GM21528 (cell line): ENCODE data around the gene RBBP5.

Experiments used
- ATAC-seq: cut with Tn5 transposase; IDR thresholded peaks from one replicate; pipeline ENCODE4 v1.9.1; 2021; ENCODE audit warnings: mild to moderate bottlenecking, moderate library complexity; ENCODE audit not compliant: unreplicated experiment, low FRiP score

Gene RBBP5

DNA sequence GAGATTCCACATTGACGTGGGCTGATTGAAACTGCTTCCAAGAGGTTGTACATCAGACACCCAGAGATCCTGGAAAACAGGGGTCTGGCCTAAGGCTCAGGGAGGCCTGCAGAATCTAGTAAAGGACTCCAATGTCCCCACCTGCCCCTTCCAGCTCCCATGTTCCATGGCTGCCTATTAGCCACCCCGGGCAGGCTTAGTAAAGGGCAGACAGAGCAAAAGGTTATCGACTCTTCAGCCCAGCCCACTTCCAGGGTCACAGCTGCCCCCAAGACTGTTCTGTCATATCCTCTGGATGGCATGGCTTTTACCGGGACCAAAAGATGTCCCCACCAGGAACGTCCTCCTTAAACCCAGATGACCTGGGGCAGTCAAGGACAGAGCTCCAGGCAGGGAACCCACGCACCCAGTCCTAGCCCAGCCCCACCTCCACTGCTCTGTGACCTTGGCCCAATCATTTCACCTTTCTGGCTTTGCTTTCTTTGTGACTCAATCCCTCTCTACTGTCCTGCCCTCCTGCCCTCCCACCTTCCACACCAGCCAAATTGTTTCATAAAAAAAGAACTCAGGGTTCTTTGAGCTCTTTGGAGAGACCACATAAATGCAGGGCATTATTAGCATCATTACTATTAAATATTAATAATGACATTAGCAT lies 83.5 kb downstream of the RBBP5 start:
- ATAC-seq: no peak

DNA sequence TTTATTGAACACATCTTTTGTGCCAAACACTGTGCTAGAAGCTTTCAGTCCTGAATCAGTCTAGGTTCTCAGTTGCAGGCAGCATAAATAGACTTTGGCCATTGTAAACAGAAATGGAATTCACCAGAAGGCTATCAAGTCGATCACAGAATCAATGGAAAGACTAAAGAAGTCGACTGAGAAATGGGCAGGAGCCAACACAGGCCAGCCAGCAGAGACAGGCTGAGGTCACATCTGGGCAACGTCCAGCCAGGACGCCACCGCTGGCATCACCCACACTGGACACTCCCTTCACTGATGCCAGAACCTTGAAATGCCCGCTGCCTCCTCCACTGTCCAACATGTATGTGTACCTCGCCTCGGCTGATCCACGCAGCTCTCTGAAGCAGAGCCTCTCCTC lies 84.2 kb downstream of the RBBP5 start:
- ATAC-seq: no peak
